LNCaP clone FGC (cell line): ENCODE data around the gene DGLUCY.

ENCODE experiments used
- DNase-seq: peaks from one replicate; pipeline ENCODE4 v3.0.0-alpha.2; 2011; ENCODE audit warnings: low read depth
- H3K4me3 ChIP-seq: 2 replicates; pipeline ENCODE4 v1.5.1; 2011; ENCODE audit warnings: mild to moderate bottlenecking, low read depth, low read length, control low read depth
- CTCF ChIP-seq: IDR thresholded peaks from 2 replicates; pipeline ENCODE4 v1.5.1; 2012; ENCODE audit warnings: mild to moderate bottlenecking; ENCODE audit not compliant: control insufficient read depth, insufficient read depth; ENCODE audit errors: extremely low read depth

DGLUCY gene

DNA sequence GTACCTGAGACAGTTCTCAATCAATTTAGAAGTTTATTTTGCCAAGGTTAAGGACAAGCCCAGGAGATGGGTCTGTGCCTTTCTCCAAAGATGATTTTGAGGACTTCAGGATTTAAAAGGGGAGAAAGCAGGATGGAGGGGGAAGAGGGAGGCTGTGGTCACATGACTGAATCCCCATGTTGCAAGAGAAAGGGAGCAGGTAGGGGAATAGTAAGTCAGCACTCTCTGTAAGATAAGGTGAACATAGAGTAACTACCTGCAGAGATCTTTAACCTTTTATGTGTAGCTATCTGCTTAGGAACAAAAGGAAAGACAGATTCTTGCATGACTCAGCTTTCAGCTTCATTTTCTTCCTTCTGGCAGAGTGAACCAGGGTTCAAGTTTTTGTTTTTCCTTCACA, 25.9 kb downstream of the DGLUCY start:
- H3K4me3 ChIP-seq = no peak overlapping the region
- no peak for DNase-seq
- no peak for TF ChIP-seq CTCF

GRCh38 chr14:91140672-91141071, 26.8 kb downstream of the DGLUCY start:
- no peak for DNase-seq
- TF ChIP-seq CTCF = peak; percentile 53
- H3K4me3 ChIP-seq = no peak overlapping the region

DNA sequence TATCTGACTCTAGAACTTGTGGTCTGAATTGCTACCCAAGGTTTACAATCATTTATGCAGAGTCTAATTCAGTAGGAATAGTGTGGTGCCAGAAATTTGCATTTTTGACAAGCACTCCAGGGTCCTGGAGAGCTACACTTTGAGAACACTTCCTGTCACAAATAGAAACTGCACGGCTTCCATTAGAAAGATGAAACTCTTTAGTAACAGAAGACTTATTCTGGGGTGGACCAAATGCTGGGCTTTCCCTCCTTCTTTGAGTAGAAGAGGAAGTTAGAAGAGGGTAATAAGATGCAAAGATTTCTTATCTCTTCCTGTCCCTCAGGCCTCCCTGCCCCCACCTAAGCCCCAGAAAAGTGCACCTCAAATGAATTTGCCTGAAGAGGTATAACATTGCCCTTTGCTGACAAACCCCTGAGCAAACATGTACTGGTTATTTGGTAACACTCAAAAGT, 28.4 kb downstream of the DGLUCY start:
- DNase-seq = no peak
- no peak overlapping the region for H3K4me3 ChIP-seq
- no peak for TF ChIP-seq CTCF

DNA sequence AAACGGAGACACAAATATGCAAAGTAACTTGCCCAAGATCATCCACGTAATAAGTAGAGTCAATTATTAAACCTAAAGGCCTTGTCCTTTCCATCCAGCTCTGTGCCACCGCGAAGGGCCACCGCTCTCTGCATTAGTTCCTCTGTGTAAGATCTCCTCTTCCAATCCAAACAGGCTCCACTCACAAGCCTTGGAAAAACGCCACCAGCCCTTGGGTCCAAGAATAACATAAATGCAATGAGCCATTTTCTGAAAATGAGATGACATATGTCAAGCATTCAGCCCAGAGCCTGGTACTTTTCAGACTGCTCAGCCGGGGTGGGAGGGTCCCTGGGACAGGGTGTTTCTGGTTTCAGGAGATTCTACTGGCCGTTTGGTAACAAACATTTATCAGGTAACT, 30.0 kb downstream of the DGLUCY start:
- no peak for TF ChIP-seq CTCF
- no peak for DNase-seq
- no peak overlapping the region for H3K4me3 ChIP-seq

- no peak for DNase-seq
- no peak for TF ChIP-seq CTCF
- H3K4me3 ChIP-seq = no peak overlapping the region
Observed at GRCh38 chr14:91144425-91145145, 30.7 kb downstream of the DGLUCY start.

DNA sequence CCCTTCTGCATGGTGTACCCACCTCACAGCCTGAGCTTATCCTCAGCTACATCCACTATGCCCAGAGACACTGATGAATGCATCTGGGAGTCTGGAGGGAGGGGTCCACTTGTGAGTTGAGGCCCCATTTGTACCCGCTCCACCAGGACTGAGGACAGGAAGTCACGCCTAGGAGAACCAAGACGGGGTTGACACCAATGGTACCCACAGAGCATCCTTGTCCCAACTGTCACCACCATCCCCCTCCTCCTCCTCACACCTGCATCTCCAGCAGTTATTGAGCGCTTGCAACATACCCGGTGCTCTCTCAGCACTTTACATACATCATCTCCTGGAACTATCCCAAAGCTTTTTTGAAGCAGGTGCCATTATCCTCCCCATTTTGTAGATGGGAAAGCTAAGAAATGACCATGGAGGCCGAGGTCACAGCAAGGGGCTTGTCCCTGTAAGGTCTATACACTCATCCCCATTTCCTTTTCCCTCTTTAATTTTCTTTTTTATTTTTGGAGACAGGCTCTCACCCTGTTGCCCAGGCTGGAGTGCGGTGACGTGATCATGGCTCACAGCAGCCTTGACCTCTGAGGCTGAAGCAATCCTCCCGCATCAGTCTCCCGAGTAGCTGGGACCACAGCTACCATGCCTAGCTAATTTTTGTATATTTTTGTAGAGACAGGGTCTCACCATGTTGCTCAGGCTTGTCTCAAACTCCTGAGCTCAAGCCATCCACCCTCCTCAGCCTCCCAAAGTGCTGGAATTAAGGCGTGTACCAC, 31.7 kb downstream of the DGLUCY start:
- TF ChIP-seq CTCF = no peak
- H3K4me3 ChIP-seq = no peak overlapping the region
- no peak for DNase-seq

DNA sequence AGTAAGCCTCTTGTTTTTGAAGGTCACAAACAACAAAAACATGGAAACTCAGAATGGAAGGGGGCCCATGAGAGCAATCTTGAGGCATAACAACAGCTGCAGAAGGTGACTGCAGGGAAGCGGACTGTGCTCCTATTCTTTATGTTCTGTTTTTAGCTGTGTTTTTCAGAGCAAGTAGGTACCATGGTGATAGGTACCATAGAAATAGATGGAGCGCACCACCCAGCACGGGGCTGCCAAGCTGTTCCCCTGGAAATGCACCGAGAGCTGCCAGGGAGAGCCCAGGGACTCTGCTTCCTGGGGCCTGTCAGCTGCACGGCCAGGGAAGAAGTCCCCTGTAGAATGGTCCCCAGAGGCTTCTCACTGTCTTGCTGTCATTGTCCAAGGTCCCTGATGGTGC, 32.8 kb downstream of the DGLUCY start:
- no peak overlapping the region for H3K4me3 ChIP-seq
- DNase-seq = no peak
- TF ChIP-seq CTCF = no peak
